Retina (tissue), 1 donor: Measurements from ENCODE around the gene TSPAN11.

Experiments
- DNase-seq: peaks from one replicate; pipeline ENCODE4 v3.0.0-alpha.2; 2016

The TSPAN11 gene

GRCh38 chr12:30962047-30962446, 35.5 kb downstream of the TSPAN11 start:
- no peak for DNase-seq

- no peak for DNase-seq
Measured at GRCh38 chr12:30963709-30964564, 37.4 kb downstream of the TSPAN11 start.

GRCh38 chr12:30964896-30965612, 38.5 kb downstream of the TSPAN11 start:
- no peak for DNase-seq

GRCh38 chr12:30965613-30965985, 39.1 kb downstream of the TSPAN11 start:
- no peak for DNase-seq

- no peak for DNase-seq
Measured at GRCh38 chr12:30967026-30967425, 40.5 kb downstream of the TSPAN11 start.

- DNase-seq = no peak
Measured at GRCh38 chr12:30968211-30968610, 41.7 kb downstream of the TSPAN11 start.

GRCh38 chr12:30969006-30969405, 42.5 kb downstream of the TSPAN11 start:
- no peak for DNase-seq

- DNase-seq = no peak
Measured at GRCh38 chr12:30969606-30970395, 43.3 kb downstream of the TSPAN11 start.

GRCh38 chr12:30970559-30971197, 44.1 kb downstream of the TSPAN11 start:
- peak; percentile 58 for DNase-seq

- no peak for DNase-seq
Measured at GRCh38 chr12:30972035-30972434, 45.5 kb downstream of the TSPAN11 start.

- DNase-seq = no peak
Measured at GRCh38 chr12:30973175-30973574, 46.6 kb downstream of the TSPAN11 start.

GRCh38 chr12:30973830-30974229, 47.3 kb downstream of the TSPAN11 start:
- DNase-seq = no peak

- no peak for DNase-seq
Measured at GRCh38 chr12:30974746-30975500, 48.4 kb downstream of the TSPAN11 start.

GRCh38 chr12:30975581-30975980, 49.0 kb downstream of the TSPAN11 start:
- DNase-seq = no peak

GRCh38 chr12:30976206-30976605, 49.7 kb downstream of the TSPAN11 start:
- DNase-seq = no peak

- DNase-seq = no peak
Measured at GRCh38 chr12:30977124-30977523, 50.6 kb downstream of the TSPAN11 start.

GRCh38 chr12:30977537-30978349, 51.2 kb downstream of the TSPAN11 start:
- DNase-seq = no peak

GRCh38 chr12:30978639-30979038, 52.1 kb downstream of the TSPAN11 start:
- DNase-seq = no peak

GRCh38 chr12:30979371-30980259, 53.1 kb downstream of the TSPAN11 start:
- DNase-seq = peak; percentile 22
